Measurements from ENCODE around the gene AGO3.

AGO3 gene

GRCh38 chr1:35902671-35903070 lies 28.2 kb upstream of the AGO3 start:
- H3K4me3 ChIP-seq (ENCODE audit: low read depth, low read length): no peak overlapping the region
- TF ChIP-seq POLR2A (IDR thresholded peaks at IDR 0.05; ENCODE audit: extremely low read depth, insufficient read length): no peak
- TF ChIP-seq CTCF (IDR thresholded peaks at IDR 0.05; ENCODE audit: low read depth, low read length): no peak
- no peak for TF ChIP-seq MYC (IDR thresholded peaks at IDR 0.05; ENCODE audit: low read depth, low read length)
- no peak for DNase-seq (ENCODE audit: low read depth)

DNA sequence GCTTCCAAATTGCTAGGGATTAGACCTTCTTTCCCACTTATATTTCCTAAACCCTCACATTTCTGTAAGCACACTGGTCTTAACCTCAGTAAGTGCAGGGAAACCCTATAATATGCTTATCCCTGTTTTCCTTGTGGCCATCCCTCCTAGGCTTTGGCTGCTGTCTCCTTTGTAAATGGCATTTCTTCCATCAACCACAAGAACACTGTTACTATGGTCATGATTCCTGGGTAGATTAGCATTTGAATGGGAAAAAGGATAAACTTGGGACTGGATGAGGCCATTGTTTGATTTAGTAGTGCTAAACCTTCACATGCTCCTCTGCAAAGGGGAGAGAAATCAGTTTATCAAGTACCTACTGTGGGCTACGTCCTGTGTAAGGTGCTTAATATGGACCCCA lies 16.2 kb upstream of the AGO3 start:
- TF ChIP-seq MAX (IDR thresholded peaks at IDR 0.05; ENCODE audit: low read depth, low read length) (no peak), POLR2A (IDR thresholded peaks at IDR 0.05; ENCODE audit: extremely low read depth, insufficient read length) (no peak), CTCF (IDR thresholded peaks at IDR 0.05; ENCODE audit: low read depth, low read length) (no peak), MYC (IDR thresholded peaks at IDR 0.05; ENCODE audit: low read depth, low read length) (no peak)
- DNase-seq (ENCODE audit: low read depth): no peak
- H3K4me3 ChIP-seq (ENCODE audit: low read depth, low read length): no peak overlapping the region

DNA sequence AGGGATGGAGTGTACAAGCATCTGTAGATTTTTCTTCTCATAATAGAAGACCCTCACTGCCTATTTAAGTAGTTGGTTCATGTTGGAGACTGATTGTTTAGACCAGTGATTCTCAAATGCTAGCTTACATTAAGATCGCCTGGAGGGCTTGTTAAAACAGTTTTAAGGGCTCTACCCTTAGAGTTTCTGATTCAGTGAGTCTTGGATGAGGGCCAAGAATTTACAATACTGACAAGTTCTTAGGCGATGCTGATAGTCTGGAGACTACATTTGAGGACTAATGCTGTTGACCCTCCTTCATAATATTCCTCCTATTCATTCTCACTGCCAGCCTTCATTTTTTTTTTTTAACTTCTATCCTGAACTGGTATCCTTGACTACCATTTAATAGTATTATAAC lies 15.2 kb upstream of the AGO3 start:
- no peak overlapping the region for H3K4me3 ChIP-seq (ENCODE audit: low read depth, low read length)
- no peak for TF ChIP-seq POLR2A (IDR thresholded peaks at IDR 0.05; ENCODE audit: extremely low read depth, insufficient read length)
- no peak for TF ChIP-seq CTCF (IDR thresholded peaks at IDR 0.05; ENCODE audit: low read depth, low read length)
- no peak for TF ChIP-seq MYC (IDR thresholded peaks at IDR 0.05; ENCODE audit: low read depth, low read length)
- TF ChIP-seq MAX (IDR thresholded peaks at IDR 0.05; ENCODE audit: low read depth, low read length): no peak
- no peak for DNase-seq (ENCODE audit: low read depth)

- no peak for TF ChIP-seq MYC (IDR thresholded peaks at IDR 0.05; ENCODE audit: low read depth, low read length)
- TF ChIP-seq CTCF (IDR thresholded peaks at IDR 0.05; ENCODE audit: low read depth, low read length): no peak
- no peak for TF ChIP-seq MAX (IDR thresholded peaks at IDR 0.05; ENCODE audit: low read depth, low read length)
- no peak for TF ChIP-seq POLR2A (IDR thresholded peaks at IDR 0.05; ENCODE audit: extremely low read depth, insufficient read length)
Observed at GRCh38 chr1:35923791-35924221, 7.1 kb upstream of the AGO3 start.

GRCh38 chr1:35924838-35925237 lies 6.1 kb upstream of the AGO3 start:
- DNase-seq (ENCODE audit: low read depth): no peak
- no peak for TF ChIP-seq MYC (IDR thresholded peaks at IDR 0.05; ENCODE audit: low read depth, low read length)
- no peak for TF ChIP-seq CTCF (IDR thresholded peaks at IDR 0.05; ENCODE audit: low read depth, low read length)
- no peak for TF ChIP-seq MAX (IDR thresholded peaks at IDR 0.05; ENCODE audit: low read depth, low read length)
- no peak for TF ChIP-seq POLR2A (IDR thresholded peaks at IDR 0.05; ENCODE audit: extremely low read depth, insufficient read length)
- no peak overlapping the region for H3K4me3 ChIP-seq (ENCODE audit: low read depth, low read length)

More at GRCh38 chr1:35923791-35924221, 7.1 kb upstream of the AGO3 start:
- no peak overlapping the region for H3K4me3 ChIP-seq (ENCODE audit: low read depth, low read length)
- DNase-seq (ENCODE audit: low read depth): no peak

DNA sequence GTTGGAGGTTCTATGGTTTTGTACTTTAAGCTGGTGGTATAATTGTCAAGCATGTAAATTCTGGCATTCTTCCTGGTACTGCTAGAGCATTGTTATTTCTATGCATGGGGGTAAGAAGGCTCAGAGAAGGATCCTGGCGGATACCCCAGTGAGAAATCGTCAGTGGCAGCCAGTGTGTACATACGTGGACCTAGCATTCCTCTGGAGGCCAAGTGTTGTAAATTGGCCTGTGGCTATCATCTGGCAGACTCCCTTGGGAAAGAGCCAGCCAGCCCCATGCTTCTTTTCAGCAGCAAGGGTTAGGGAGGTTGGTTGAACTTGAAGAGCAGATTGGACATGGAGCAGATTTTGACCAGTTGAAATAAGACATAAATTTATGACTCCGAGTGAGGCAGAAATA lies 5.2 kb upstream of the AGO3 start:
- no peak overlapping the region for H3K4me3 ChIP-seq (ENCODE audit: low read depth, low read length)
- TF ChIP-seq MAX (IDR thresholded peaks at IDR 0.05; ENCODE audit: low read depth, low read length) (no peak), CTCF (IDR thresholded peaks at IDR 0.05; ENCODE audit: low read depth, low read length) (no peak)
- no peak for DNase-seq (ENCODE audit: low read depth)
